GM12878 (cell line): ENCODE measurements around the gene SLCO3A1.

Experiments
- TARDBP ChIP-seq: IDR thresholded peaks from 2 replicates; pipeline ENCODE4 v1.6.1; 2016; ENCODE audit warnings: borderline replicate concordance
- TF ChIP-seq, protein P1 (sequence below): IDR thresholded peaks from 2 replicates; pipeline ENCODE4 v1.6.1; 2011; ENCODE audit warnings: mild to moderate bottlenecking, low read depth, low read length, moderate library complexity; ENCODE audit not compliant: insufficient replicate concordance

DNA sequence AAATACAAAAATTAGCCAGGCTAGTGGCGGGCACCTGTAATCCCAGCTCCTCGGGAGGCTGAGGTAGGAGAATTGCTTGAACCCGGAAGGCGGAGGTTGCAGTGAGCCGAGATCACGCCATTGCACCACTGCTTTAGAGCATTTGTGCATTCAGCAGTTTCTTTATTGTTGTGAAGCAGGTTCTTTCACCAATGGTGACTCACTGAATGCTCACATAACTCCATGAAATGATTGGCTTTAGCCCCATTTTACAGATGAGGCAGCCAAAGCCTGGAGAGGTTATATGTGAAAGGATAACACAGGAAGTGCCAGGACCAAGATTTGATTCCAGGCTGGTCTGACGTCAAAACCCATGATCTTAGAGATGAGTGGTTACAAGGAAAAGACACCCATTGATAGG is 195.2 kb downstream of the SLCO3A1 start:
- TF ChIP-seq TARDBP = no peak
- TF ChIP-seq, protein P1, sequence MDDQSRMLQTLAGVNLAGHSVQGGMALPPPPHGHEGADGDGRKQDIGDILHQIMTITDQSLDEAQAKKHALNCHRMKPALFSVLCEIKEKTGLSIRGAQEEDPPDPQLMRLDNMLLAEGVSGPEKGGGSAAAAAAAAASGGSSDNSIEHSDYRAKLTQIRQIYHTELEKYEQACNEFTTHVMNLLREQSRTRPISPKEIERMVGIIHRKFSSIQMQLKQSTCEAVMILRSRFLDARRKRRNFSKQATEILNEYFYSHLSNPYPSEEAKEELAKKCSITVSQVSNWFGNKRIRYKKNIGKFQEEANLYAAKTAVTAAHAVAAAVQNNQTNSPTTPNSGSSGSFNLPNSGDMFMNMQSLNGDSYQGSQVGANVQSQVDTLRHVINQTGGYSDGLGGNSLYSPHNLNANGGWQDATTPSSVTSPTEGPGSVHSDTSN = no peak
